ENCODE data around the gene JADE1.
A peak's percentile ranks its signal among the peaks of the same experiment; 100 is the strongest.

The JADE1 gene

DNA sequence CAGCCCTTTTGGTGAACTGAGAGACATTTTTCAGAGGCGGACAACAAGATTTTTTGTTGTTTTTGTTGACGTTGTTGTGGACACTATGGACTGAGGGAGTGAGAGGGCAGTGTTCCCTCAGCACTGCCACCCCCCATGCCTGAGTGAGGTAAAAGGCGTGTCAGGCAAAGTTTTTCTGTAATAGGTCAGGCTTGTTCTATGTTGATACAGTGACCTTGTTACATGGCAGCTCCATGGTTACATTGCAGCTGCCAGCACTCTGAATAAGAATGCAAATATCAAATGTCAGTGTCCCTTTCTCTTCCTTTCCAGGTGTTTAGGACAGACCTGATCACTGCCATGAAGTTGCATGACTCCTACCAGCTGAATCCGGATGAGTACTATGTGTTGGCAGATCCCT is 36.6 kb downstream of the JADE1 start:
- no peak for DNase-seq

DNA sequence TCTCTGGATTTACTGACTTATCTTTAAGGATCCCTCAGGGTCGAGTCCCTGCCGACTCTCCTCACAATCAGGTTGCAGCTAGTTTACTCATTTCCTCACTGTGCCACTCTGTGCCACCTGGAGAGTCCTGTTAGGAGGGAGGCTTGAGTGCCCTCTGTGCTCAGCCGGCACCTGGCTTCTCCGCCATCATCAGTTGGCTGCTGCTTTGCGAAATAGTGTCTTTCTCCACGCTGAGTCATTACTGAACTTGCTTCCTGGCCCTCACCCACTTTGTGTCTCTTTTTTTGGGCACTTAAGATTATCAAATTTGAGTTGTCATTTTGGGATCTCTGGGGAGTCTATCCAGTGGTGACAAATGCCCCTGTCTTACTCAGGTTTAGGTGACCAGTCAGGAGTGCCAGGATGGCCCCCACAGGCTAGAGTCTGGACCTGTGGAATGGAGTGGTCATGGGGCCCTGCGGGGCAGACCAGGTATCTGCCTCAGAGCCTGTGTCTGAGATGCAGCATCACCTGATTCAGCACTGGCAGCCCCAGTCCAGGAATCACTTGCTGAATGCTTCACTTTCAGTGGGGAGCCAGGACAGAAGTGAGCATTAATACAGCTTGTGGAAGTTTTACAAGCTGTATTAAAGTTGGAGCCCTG is 37.7 kb downstream of the JADE1 start:
- peak; percentile 71 for DNase-seq

DNA sequence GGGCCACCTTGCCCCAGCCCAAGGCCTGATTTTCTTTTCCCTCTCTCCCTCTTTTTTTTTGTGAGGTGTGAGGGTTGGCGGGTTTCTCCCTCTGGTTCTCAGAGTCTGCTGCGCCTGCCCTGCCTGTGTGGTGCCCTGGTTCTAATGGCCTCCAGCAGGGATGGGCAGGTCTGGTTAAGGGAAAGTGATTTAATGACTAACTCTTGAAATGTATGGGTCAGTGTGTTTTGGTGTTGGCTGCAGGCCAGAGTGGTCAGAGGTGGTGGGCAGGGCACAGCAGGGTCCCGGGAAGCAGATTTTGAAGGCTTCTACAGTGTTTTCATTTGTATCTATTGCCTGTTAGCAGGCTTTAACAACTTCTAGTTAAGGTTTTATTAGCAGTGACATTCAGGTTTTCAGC is 39.0 kb downstream of the JADE1 start:
- no peak for DNase-seq

DNA sequence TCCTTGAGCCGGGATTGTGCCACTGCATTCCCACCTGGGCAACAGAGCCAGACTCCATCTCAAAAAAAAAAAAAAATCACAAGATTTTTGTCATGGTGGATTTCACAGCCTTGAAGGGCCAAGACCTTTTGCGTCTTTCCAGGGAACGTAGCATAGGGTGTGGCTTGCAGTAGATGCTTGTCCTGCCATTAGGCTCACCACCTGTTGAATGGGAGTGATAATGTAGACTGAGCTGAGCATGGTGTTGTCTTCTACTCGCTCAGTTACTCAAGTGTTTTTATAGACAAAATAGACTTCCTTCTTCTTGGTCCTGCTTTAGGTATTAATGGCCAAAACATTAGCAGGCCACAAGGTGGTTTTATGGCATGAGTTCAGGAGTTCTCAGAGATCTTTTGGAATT is 40.8 kb downstream of the JADE1 start:
- DNase-seq = no peak

DNA sequence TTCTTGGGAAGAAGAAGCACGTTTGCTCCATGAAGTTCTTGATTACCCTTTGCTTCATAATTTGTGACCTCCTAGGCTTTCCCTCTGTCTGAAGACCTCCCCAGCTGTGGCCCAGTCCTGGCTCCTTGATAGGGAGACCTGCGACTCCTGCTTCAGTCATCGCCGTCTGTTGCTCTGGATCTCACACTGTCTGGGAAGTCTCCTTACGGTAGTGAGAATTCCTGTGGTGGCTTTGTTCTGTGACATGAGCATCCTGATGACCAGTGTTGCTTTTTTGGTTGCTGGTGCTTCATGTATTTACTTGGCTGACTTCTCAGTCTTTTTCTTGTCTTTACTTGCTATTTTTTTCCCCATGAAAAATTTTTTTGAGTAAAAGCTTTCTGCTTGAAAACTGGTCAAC is 44.2 kb downstream of the JADE1 start:
- DNase-seq = no peak

DNA sequence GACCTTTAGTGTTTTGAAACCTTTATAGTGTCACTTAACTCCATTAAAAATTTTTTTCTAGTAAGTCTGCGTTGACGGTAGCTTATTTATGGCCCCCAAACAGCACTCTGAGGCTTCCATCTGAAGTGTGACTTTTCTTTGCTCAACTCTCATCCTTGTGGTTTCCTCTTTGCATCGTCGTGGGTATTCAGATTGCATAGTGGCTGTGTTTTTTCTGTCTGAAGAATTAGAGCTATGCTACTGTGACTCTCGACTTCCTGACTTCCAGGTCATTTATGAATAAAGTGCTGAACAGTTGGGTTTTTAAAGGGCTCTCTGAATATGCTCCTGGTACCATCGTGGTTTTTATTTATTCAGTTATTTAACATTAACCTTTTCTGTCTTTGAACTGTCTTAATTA is 44.9 kb downstream of the JADE1 start:
- peak; percentile 72 for DNase-seq

DNA sequence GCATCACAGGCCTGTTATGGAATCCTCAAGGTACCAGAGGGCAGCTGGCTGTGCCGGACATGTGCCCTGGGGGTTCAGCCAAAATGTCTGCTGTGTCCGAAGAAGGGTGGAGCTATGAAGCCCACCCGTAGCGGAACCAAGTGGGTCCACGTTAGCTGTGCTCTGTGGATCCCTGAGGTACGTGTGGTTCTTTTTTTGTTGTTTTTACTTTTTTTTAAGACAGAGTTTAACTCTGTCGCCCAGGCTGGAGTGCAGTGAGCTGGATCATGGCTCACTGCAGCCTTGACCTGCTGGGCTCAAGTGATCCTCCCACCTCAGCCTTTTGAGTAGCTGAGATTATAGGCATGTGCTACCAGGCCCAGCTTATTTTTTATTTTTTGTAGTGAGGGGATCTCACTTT is 46.1 kb downstream of the JADE1 start:
- DNase-seq = no peak

DNA sequence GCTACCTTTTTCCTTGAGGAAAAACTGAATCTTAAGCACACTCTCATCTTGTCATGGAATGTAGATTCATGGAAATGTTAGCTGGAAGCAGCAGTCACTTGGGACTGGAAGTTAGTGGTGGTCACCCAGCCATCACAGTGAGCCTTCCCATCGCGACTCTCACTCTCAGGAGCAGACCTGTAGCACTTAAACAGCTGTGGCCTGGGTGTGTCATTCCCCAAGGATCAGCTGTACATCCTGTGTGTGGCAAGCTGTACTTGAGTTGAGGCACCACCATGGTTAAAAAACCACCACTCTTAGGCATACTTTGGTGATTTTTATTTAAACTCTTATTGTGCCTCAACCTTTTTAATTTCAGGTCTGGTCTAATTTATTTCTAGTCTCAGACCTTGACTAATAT is 46.7 kb downstream of the JADE1 start:
- DNase-seq = no peak

DNA sequence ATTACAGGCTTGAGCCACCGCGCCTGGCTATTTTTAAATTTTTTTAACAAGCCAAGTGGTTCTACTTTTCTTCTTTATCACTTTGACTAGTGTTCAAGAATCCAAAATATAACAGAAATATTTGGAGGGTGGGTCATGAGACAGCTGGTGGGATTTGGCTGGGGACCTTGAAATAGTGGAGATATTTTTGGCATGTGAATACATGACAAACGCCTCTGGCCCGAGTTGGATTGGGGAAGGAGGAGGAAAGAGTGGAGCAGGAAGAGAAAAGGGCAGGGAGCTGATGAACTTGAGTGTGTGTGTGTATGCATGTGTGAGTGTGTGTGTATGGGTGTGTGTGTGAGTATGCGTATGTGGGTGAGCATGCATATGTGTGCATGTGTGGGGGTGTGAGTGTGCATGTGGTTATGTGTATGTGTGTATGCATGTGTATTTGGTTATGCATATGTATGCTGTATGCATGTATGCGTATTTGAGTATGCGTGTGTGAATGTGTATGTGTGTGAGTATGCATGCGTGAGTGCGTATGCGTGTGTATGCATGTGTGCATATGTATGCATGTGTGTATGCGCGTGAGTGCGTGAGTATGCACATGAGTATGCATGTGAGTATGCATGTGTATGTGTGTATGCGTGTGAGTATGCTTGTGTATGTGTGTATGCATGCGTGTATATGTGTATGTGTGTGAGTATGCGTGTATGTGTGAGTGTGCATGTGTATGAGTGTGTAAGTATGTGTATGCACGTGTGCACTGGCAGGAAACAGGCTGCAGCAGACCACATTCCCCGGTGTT is 49.6 kb downstream of the JADE1 start:
- no peak for DNase-seq

DNA sequence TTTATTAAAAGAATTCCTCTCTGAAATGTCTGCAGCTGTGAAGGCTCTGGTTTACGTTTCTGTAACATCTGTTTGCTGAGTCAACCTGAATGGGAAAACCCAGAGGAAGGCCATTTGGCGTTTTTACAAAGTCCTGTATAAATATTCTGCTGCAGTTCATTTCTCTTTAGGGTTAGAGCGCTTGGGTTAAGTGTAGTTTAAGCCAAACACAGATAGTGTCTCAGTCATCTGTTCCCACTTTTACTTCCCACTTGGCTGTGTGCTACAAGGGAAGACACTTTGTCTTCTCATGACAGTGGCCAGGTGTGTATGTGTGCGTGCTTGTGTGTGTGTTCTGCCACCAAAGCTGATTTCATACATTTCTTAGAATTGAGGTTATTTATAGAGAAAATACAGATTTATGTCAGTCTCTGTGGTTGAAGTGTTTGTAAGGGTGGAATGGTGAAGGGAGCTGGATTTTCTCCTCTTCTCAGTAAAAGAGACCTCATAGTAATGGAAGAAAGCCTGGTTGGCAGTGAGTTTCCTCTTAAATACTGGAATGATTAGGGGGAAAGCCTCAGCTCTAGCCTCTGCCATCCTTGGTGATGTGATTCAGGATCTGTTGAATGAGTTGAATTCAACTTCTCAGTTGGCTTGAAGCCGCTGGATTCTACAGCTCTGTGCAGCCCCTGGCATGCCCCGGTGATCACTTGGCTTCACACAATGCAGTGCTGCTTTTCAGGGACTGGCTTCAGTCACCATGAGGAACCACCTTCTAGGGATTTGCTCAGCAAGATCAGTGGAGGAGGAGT is 50.6 kb downstream of the JADE1 start:
- DNase-seq = peak; percentile 52

DNA sequence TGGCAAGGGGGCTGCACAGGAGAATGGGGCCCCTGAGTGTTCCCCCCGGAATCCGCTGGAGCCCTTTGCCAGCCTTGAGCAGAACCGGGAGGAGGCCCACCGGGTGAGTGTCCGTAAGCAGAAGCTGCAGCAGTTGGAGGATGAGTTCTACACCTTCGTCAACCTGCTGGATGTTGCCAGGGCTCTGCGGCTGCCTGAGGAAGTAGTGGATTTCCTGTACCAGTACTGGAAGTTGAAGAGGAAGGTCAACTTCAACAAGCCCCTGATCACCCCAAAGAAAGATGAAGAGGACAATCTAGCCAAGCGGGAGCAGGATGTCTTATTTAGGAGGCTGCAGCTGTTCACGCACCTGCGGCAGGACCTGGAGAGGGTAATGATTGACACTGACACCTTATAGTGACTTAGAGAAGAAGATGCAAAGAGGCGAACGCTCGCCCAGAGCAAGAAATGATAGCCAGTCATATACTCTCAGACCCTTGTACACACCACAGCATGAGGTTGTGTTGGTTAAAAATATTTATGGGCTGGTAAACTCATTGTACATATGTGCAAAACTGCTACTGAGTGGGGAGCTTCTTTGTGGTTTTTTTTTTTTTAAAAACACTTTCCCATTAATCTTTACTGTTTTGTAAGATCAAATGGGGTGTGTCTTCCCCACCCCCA is 52.5 kb downstream of the JADE1 start:
- DNase-seq = peak; percentile 3

DNA sequence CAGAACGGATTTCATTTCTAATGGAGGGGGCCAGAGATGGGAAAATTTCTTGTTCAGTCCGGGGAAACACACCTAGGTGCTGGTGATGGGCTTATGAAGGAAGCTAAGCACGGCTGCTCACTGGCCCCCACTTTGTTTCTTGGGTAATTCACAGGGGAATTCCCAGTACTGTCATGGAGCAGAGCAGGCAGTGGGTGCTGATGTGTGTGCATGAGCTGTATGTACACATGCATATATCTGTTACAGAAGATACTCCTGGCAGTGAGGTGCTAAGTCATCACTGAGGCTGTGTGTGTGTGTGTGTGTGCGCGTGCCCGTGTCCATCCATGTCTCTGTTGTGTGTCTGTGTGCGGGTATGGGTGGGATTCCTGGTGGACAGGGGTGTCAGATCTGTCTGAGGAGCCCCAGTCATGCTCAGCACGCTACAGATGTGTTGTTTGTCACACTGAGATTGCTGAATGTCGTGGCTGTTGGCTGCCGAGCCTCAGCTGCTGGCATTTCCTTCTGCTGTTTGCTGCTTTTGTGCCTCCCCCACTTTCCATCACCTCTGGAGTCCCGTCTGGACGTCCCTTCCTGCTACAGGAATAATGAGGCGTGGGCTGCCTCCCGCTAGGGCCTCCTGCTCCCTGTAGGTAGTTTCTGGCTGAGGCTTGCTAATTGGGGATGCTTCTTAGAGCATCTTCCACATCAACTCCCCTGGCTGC is 53.3 kb downstream of the JADE1 start:
- DNase-seq = no peak

DNA sequence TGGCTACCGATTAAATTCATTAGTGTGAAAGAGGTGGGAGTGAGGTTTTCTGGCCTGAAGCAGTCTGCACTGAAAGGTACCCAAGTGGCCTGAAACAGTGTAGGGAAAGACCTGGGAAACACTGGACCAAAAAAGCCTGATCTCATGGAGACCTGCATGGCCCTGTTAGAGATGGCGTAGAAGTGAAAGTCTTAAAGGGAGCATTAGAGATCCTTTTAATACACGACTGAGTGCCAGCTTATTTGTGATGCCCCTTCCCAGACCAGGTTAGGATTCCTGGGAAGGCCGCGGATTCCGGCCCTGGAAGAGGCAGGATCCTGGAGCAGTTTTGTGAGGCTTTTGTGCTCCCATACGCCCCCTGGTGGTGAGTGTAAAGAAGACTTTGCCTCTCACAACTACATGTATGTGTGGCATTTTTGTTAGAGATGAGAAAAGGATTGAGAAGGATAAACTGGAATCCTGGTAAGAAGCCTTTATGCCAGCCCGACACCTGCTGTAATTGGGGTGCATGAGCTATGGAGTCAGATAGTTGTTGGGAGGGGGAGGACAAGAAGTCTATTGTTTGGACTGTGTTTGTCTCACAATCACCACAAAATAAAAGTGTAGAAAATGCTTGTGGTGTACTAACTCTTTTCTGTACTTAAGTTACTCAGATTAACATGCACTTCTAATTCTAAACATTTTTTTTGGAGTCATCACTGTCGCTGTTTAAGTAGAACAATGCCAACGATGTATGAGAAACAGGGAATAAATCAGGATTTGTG is 54.0 kb downstream of the JADE1 start:
- DNase-seq = peak; percentile 10

DNA sequence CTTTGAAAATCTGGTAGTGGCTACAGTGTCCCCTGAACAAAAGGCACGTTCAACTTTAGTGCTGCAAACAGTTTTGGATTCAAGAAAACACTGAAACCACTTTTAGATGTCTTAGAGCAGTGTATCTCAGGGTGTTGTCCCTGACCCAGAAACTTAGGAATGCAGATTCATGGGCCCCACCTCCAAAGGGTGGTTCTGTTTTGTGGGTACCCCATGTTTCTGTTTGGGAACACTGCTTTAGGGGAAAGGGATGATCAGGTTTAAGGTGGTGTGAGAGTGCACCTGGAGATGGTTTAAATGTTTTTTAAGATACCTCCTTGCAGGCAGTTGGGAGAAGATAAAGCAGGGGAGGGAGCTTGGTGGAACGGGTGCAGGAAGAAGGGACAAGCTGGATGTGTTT is 55.6 kb downstream of the JADE1 start:
- no peak for DNase-seq

DNA sequence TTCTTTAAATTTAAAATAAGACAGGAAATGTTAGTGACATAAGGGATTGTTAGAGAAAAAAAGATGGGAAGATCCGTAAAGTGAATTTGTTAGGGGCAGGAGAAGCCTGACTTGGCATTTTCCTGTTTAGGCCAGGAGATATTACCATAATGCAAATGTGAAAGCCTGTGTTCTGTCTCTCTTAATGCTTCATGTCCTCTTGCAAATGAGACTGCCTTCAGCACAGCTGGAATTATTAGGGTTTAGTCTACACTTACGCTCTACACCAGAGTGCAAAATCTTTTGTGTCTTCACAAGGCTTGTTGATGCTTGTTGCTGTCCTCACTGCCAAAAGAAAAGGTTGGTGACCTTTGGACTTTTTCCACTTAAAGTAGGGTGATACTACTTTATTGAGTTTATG is 56.8 kb downstream of the JADE1 start:
- DNase-seq = no peak

DNA sequence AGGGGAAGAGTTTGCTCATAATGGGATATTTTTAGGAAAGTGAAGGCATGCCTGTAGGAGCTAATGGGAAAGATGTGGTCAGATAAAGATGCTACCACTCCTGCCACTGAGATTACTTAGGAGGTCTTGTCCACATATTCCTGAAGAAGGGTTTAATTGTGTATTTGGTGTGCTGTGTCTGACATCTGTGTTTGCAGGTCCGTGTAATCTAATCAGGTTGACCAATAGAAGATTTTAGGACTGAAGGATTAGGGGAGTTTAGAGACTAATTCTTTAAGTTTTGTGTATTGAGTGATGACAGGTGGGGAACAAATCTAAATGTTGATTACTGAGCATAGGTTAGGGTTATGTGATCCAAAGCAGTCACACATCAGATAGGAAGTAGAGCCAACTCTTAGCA is 57.2 kb downstream of the JADE1 start:
- DNase-seq = no peak

DNA sequence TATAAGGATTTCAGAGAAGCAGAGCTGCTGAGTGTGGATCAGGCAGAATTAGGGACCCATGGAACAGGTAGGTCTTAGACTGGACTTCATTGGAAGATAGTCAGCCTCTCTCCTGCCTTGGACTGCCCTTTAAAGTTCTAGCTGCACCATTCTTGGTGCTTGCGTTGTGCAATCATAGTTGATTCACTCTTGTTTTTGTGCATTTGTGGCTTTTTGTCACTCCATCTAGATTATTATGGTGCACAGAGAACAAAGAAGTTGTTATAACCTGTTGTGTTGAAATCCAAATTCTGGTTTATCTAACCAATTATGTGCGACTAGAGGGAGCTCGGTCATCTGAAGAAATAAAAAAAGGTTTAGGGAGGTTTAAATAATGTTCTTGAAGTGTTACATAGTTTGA is 59.3 kb downstream of the JADE1 start:
- peak; percentile 71 for DNase-seq

DNA sequence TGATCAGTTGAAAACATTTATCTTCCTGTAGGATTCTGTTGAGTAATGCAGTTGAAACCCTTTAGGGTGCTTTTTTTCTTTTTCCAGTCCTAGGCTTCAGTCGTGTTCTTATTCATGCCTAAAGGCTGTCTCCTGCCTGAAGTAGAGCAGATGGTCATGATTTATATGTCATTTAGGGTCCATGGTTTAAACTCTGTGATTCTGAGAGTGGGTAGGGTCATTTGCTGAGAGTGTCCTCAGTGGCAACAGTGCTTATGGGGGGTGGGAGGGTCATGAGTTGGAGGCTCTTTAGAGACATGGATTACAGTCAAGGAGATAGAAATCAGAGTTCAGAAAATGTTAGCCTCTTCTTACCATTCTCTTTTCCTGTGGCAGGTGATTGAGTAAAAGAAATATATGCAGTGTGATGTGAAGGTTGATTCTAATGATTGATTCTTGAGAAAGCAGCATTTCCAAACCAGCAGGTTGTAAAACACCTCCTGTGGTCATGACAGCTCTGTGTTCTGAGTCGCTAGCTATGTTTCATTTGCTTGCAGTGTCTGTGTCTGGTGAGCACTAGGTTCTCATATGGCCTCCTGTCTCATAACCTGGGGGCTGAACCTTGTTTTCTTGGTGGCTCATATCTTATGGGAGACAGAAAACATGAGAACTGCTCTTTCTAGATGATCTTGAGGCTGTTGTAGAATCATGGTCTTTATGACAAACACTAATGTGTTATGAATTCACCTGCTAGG is 60.4 kb downstream of the JADE1 start:
- no peak for DNase-seq

DNA sequence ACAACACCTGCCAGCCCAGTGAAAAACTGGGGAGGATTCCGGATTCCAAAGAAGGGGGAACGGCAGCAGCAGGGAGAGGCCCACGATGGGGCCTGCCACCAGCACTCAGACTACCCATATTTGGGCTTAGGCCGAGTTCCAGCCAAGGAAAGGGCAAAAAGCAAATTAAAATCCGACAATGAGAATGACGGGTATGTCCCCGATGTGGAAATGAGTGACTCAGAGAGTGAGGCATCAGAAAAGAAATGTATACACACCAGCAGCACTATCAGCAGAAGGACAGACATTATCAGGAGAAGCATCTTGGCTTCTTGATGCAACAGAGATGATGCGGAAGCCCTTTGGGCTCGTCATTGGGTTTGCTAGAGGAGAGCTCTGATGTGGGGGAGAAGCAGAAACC is 62.4 kb downstream of the JADE1 start:
- DNase-seq = no peak

DNA sequence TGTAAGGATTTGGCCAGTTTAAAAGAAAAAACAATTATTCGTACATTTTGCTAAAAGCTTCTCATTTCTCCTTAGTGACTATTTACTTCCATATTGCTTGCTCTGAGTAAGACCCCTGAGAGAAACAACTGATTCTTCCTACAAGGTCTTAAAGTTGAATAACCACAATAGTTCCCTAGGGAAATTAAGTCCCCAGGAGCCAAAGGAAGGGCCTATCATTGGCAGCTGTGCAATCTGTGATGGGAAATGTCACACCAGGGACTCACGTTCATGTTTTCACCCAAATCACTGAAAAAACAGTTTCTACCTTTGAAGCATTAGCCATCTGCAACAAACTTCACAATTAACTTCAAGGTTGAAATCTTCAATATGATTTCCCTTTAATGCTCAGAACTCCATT is 66.7 kb downstream of the JADE1 start:
- no peak for DNase-seq

DNA sequence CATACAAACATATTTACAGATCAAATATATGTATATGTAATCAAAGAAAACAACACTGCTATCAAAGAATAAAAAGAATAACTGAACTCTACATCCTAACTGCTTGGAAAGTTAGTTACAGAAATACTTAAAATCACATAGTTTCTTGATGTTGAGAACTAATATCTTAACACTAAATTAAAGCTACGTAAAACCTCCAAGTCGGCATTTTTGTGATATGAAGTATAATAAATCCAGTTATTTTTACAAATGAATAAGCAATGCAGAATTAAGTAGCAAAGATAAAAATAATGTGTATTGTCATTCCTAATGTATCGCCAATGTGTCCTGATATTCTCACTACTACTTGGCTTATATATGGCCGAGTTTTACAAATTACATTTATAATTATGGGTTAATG is 68.4 kb downstream of the JADE1 start:
- no peak for DNase-seq

Data from MV-4-11 (cell line).